ENCODE data around the gene ORC3.

ORC3 gene

DNA sequence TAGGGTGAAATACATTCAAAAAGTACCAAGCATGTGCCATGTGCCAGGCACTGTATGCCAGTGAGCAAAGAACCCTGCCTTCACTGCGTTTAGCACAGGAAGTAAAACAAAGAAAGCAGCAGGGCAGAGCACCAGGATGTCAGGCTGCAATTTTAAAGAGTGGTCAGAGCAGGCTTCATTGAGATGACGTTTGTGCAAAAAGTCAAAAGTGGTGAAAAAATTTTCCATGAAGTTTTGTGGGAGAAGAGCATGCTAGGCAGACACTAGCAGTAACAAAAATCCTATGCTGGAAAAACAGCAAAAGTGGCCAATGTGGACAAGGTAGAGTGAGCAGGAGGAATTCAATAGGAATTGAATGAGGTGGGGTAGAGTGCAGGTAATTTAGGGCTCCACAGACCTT is 80.8 kb downstream of the ORC3 start:
- H3K9me3 Mint-ChIP-seq = no peaks in the 10 kb centered on the region
- peak overlapping the region; percentile 39 to 75 (median 73) for H3K27ac Mint-ChIP-seq
- H3K4me1 Mint-ChIP-seq = peaks cover 7% of the 10 kb centered on the region
- H3K4me3 Mint-ChIP-seq = no peak overlapping the region
- peaks cover 60% of the 10 kb centered on the region for H3K36me3 Mint-ChIP-seq (ENCODE audit: low read depth)
- no peaks in the 10 kb centered on the region for H3K27me3 Mint-ChIP-seq (ENCODE audit: low read depth)
- TF ChIP-seq, protein P1, sequence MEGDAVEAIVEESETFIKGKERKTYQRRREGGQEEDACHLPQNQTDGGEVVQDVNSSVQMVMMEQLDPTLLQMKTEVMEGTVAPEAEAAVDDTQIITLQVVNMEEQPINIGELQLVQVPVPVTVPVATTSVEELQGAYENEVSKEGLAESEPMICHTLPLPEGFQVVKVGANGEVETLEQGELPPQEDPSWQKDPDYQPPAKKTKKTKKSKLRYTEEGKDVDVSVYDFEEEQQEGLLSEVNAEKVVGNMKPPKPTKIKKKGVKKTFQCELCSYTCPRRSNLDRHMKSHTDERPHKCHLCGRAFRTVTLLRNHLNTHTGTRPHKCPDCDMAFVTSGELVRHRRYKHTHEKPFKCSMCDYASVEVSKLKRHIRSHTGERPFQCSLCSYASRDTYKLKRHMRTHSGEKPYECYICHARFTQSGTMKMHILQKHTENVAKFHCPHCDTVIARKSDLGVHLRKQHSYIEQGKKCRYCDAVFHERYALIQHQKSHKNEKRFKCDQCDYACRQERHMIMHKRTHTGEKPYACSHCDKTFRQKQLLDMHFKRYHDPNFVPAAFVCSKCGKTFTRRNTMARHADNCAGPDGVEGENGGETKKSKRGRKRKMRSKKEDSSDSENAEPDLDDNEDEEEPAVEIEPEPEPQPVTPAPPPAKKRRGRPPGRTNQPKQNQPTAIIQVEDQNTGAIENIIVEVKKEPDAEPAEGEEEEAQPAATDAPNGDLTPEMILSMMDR (IDR thresholded peaks at IDR 0.05; ENCODE audit: unreplicated experiment in 3 of 3) = no peak

- Mint-ChIP-seq H3K4me1 (peaks cover 7% of the 10 kb centered on the region), H3K27ac (peak overlapping the region in 2 of 3 experiments; percentile 39 to 75), H3K36me3 (ENCODE audit: low read depth) (peaks cover 67% of the 10 kb centered on the region), H3K27me3 (ENCODE audit: low read depth) (no peaks in the 10 kb centered on the region), H3K9me3 (no peaks in the 10 kb centered on the region), H3K4me3 (no peak overlapping the region)
- TF ChIP-seq, protein P1 (IDR thresholded peaks at IDR 0.05; ENCODE audit: unreplicated experiment in 3 of 3) = no peak
These were observed 81.7 kb downstream of the ORC3 start for GRCh38 chr6:87671555-87672029.

GRCh38 chr6:87672641-87673040 is 82.7 kb downstream of the ORC3 start:
- TF ChIP-seq, protein P1 (IDR thresholded peaks at IDR 0.05; ENCODE audit: unreplicated experiment in 3 of 3) = no peak
- no peaks in the 10 kb centered on the region for H3K27me3 Mint-ChIP-seq (ENCODE audit: low read depth)
- H3K4me3 Mint-ChIP-seq = no peak overlapping the region
- H3K9me3 Mint-ChIP-seq = no peaks in the 10 kb centered on the region
- H3K36me3 Mint-ChIP-seq (ENCODE audit: low read depth) = peaks cover 67% of the 10 kb centered on the region
- H3K4me1 Mint-ChIP-seq = peaks cover 7% of the 10 kb centered on the region
- H3K27ac Mint-ChIP-seq = peak overlapping the region in 2 of 3 experiments; percentile 39 to 75

DNA sequence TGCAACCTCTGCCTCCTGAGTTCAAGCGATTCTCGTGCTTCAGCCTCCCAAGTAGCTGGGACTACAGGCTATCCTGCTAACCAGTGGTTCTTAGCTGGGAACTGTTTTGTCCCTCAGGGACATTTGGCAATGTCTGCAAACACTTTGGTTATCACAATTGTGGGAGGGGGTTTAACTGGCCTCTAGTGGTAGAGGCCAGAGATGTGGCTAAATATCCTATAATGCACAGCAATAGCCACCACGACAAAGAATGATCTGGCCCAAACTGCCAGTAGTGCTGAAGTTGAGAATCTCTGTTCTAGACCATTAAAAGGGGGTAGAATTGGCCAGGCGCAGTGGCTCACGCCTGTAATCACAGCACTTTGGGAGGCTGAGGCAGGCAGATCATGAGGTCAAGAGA is 83.3 kb downstream of the ORC3 start:
- Mint-ChIP-seq H3K27me3 (ENCODE audit: low read depth) (no peaks in the 10 kb centered on the region), H3K27ac (no peak overlapping the region), H3K36me3 (ENCODE audit: low read depth) (peaks cover 70% of the 10 kb centered on the region), H3K4me3 (no peak overlapping the region), H3K9me3 (no peaks in the 10 kb centered on the region), H3K4me1 (peaks cover 7% of the 10 kb centered on the region)
- TF ChIP-seq, protein P1 (IDR thresholded peaks at IDR 0.05; ENCODE audit: unreplicated experiment in 3 of 3) = no peak

DNA sequence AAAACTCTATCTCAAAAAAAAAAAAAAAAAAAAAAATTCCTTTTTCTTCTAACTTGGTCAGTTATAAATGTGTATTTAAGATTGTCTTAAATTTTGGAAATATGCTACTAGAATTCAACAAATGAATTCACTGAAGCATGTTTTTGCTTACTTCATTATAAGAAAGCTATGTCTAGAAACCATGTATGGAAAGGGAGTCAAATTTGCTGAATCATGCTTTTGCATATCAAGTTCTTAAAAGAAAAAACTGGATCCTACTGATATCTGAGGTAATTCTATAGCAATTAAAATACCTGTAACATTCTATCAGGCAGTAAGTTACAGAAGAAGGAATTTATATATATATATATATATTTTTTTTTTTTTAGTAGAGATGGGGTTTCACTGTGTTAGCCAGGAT is 84.4 kb downstream of the ORC3 start:
- Mint-ChIP-seq H3K36me3 (ENCODE audit: low read depth) (peaks cover 73% of the 10 kb centered on the region), H3K9me3 (no peaks in the 10 kb centered on the region), H3K4me1 (peaks cover 7% of the 10 kb centered on the region), H3K27me3 (ENCODE audit: low read depth) (no peaks in the 10 kb centered on the region), H3K4me3 (no peak overlapping the region), H3K27ac (no peak overlapping the region)
- TF ChIP-seq, protein P1 (IDR thresholded peaks at IDR 0.05; ENCODE audit: unreplicated experiment in 3 of 3) = no peak

- no peaks in the 10 kb centered on the region for H3K27me3 Mint-ChIP-seq (ENCODE audit: low read depth)
- peaks cover 74% of the 10 kb centered on the region for H3K36me3 Mint-ChIP-seq (ENCODE audit: low read depth)
- peaks cover 7% of the 10 kb centered on the region for H3K4me1 Mint-ChIP-seq
- no peaks in the 10 kb centered on the region for H3K9me3 Mint-ChIP-seq
- TF ChIP-seq, protein P1 (IDR thresholded peaks at IDR 0.05; ENCODE audit: unreplicated experiment in 3 of 3) = no peak
- peak overlapping the region in 1 of 3 experiments; percentile 38 for H3K27ac Mint-ChIP-seq
- no peak overlapping the region for H3K4me3 Mint-ChIP-seq
These were observed 85.2 kb downstream of the ORC3 start for GRCh38 chr6:87675004-87675681.

All from nephron (organoid).